Large intestine (tissue), 12 donors: ENCODE results near the gene ZNF581. TPM values are rescaled to one million over a fixed set of nuclear protein-coding genes. Genes with fewer than 3 reads are reported as not detected.

Experiments
- DNase-seq, 2 donors: peaks; one replicate each; pipeline versions ENCODE4 v3.0.0 to v3.0.0-alpha.2; 2013
- H3K27ac ChIP-seq: one replicate; pipeline ENCODE4 v1.5.1; 2013; ENCODE audit warnings: low read length
- H3K27me3 ChIP-seq: 2 replicates; pipeline ENCODE4 v1.6.1; 2013; ENCODE audit warnings: low read length; ENCODE audit not compliant: control insufficient read depth, insufficient read depth
- H3K36me3 ChIP-seq: 2 replicates; pipeline ENCODE4 v1.6.1; 2013; ENCODE audit warnings: low read length; ENCODE audit not compliant: control insufficient read depth, insufficient read depth
- H3K4me1 ChIP-seq: one replicate; pipeline ENCODE4 v1.6.1; 2013; ENCODE audit warnings: low read length; ENCODE audit not compliant: control insufficient read depth, insufficient read depth
- H3K4me3 ChIP-seq: one replicate; pipeline ENCODE4 v1.5.1; 2013; ENCODE audit warnings: low read length
- H3K9me3 ChIP-seq: one replicate; pipeline ENCODE4 v1.6.1; 2013; ENCODE audit warnings: mild to moderate bottlenecking, low read depth, low read length, moderate library complexity; ENCODE audit not compliant: control insufficient read depth
- WGBS: methylation state at CpG from one replicate; pipeline ENCODE4 v1.1.5; 2013; ENCODE audit warnings: low lambda C conversion rate; ENCODE audit not compliant: insufficient coverage; 5-methylcytosine and 5-hydroxymethylcytosine counted together
- long read RNA-seq, 11 donors: transcript quantifications; one replicate each; lab custom pipeline, GENCODE V29; 2026
- polyA plus RNA-seq: library from polyadenylated mRNA; unstranded; fragments of 120-200 nt; gene quantifications from one replicate; pipeline ENCODE4 v1.2.1, GENCODE V29; 2013

The ZNF581 gene, protein sequence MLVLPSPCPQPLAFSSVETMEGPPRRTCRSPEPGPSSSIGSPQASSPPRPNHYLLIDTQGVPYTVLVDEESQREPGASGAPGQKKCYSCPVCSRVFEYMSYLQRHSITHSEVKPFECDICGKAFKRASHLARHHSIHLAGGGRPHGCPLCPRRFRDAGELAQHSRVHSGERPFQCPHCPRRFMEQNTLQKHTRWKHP
- polyA plus RNA-seq: 29.1 TPM
- long read RNA-seq, donor 1, transcript ZNF581-201 (2 exons, 1,298 nt): major isoform, 6 of 11 reads
- long read RNA-seq, donor 1, partial matches to known transcripts: 5 of 11 reads
- long read RNA-seq, donor 1, other reads (novel, unspliced or antisense): 0 of 11 reads
- long read RNA-seq, donor 2, transcript ZNF581-201 (2 exons, 1,298 nt): major isoform, 17 of 18 reads
- long read RNA-seq, donor 2, partial matches to known transcripts: 0 of 18 reads
- long read RNA-seq, donor 2, other reads (novel, unspliced or antisense): 0 of 18 reads
- long read RNA-seq, donor 3, transcript ZNF581-201 (2 exons, 1,298 nt): major isoform, 33 of 35 reads
- long read RNA-seq, donor 3, partial matches to known transcripts: 0 of 35 reads
- long read RNA-seq, donor 3, other reads (novel, unspliced or antisense): 0 of 35 reads
- long read RNA-seq, donor 4, transcript ZNF581-201 (2 exons, 1,298 nt): major isoform, 5 of 5 reads
- long read RNA-seq, donor 4, partial matches to known transcripts: 0 of 5 reads
- long read RNA-seq, donor 4, other reads (novel, unspliced or antisense): 0 of 5 reads
- long read RNA-seq, donor 5, transcript ZNF581-201 (2 exons, 1,298 nt): major isoform, 11 of 12 reads
- long read RNA-seq, donor 5, partial matches to known transcripts: 0 of 12 reads
- long read RNA-seq, donor 5, other reads (novel, unspliced or antisense): 0 of 12 reads
- long read RNA-seq, donor 6, transcript ZNF581-201 (2 exons, 1,298 nt): major isoform, 21 of 21 reads
- long read RNA-seq, donor 6, partial matches to known transcripts: 0 of 21 reads
- long read RNA-seq, donor 6, other reads (novel, unspliced or antisense): 0 of 21 reads
- long read RNA-seq, donor 7, transcript ZNF581-201 (2 exons, 1,298 nt): major isoform, 5 of 5 reads
- long read RNA-seq, donor 7, partial matches to known transcripts: 0 of 5 reads
- long read RNA-seq, donor 7, other reads (novel, unspliced or antisense): 0 of 5 reads
- long read RNA-seq, donor 8, transcript ZNF581-201 (2 exons, 1,298 nt): major isoform, 22 of 24 reads
- long read RNA-seq, donor 8, partial matches to known transcripts: 0 of 24 reads
- long read RNA-seq, donor 8, other reads (novel, unspliced or antisense): 0 of 24 reads
- long read RNA-seq, donor 9, transcript ZNF581-201 (2 exons, 1,298 nt): major isoform, 18 of 26 reads
- long read RNA-seq, donor 9, partial matches to known transcripts: 8 of 26 reads
- long read RNA-seq, donor 9, other reads (novel, unspliced or antisense): 0 of 26 reads
- long read RNA-seq, donor 10, transcript ZNF581-201 (2 exons, 1,298 nt): major isoform, 26 of 27 reads
- long read RNA-seq, donor 10, partial matches to known transcripts: 0 of 27 reads
- long read RNA-seq, donor 10, other reads (novel, unspliced or antisense): 0 of 27 reads
- long read RNA-seq, donor 11, transcript ZNF581-201 (2 exons, 1,298 nt): major isoform, 17 of 18 reads
- long read RNA-seq, donor 11, partial matches to known transcripts: 0 of 18 reads
- long read RNA-seq, donor 11, other reads (novel, unspliced or antisense): 0 of 18 reads

DNA sequence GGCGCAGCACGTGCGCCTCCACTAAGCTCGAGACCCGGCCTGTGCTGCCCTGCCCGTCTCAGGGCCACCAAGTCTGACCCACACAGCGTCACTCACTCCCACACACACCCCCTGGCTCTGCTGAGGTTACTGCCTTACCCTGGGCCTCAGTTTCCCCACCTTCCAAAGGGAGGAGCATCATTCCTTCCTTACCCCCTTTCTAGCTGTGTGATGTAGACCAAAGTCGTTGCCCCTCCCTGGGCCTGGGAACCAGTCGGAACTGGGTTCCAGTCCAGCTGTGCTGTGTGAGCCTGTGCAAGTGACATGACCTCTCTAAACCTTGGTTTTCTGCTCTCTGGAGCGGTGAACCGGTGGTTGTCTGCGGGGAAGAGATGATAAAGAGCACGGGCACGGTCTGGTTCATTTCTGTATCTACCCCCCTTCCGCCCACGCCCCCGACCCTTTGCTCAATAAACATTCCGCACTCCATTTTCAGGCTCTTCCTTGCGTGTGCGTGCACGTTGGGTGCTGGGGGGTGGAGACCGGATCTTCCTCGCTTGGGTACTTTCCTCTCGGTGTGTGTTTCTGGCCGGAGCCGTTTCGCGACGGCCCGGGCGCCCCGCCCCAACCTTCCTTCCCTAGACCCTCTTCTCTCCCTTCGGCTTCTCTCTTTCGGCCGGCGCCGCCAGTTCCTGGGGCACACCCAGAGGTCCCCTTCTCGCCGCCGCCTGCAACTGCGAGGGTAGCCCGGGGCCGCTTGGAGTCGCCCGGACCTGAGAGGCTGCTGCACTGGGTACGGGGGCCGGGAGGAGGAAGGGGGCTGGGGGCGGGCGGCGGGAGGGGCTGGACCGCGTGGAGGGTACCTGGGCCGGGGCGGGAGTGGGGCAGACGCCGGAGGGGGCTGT is at the start of gene ZNF581:
Gene ZNF581, plus strand, starts transcription at position 647 of the 884 bp plus-strand sequence. CDS start 923 bp downstream, outside the sequence.
- H3K36me3 ChIP-seq: peaks cover 16% of the 10 kb centered on the region
- 0% methylated on average over 1 of the region's 56 CpGs for WGBS
- H3K27ac ChIP-seq: peak within 1 kb of the TSS; percentile 68
- peak within 1 kb of the TSS; percentile 78 for H3K4me3 ChIP-seq
- peaks cover 5% of the 10 kb centered on the region for H3K9me3 ChIP-seq
- H3K27me3 ChIP-seq: no peaks in the 10 kb centered on the region
- peaks cover 21% of the 10 kb centered on the region for H3K4me1 ChIP-seq
- DNase-seq: peak; percentile 47 to 76

GRCh38 chr19:55594996-55595545 is 48.4 kb upstream of the ZNF581 start:
- no peaks in the 10 kb centered on the region for H3K27me3 ChIP-seq
- no peak for DNase-seq
- H3K36me3 ChIP-seq: peaks cover 34% of the 10 kb centered on the region
- peaks cover 4% of the 10 kb centered on the region for H3K9me3 ChIP-seq
- H3K4me1 ChIP-seq: no peaks in the 10 kb centered on the region
- no CpG with 5 or more reads among the region's 4 CpGs for WGBS
- no peak overlapping the region for H3K4me3 ChIP-seq
- H3K27ac ChIP-seq: no peak overlapping the region

GRCh38 chr19:55596304-55596703 is 47.1 kb upstream of the ZNF581 start:
- Histone ChIP-seq H3K36me3 (peaks cover 33% of the 10 kb centered on the region), H3K4me1 (peaks cover 4% of the 10 kb centered on the region)
- 100% methylated on average over 2 of the region's 3 CpGs for WGBS

DNA sequence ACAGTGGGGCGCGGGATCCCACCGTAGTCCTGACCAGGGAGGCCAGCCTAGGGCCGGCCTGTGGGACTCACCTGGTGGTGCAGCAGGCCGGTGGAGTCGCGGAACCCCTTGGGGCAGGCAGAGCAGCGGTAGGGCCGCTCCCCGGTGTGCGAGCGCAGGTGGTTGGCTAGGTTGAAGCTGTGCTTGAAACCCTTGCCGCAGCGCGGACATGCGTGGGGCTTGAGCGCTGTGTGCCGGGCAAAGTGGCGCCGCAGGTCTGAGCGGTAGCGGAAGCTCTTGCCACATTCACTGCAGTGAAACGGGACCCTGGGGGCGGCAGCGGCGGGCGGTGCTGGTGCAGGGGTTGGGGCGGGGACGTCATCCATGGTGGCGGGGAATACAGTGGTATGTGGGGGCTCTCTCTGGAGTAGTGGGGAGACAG is 45.9 kb upstream of the ZNF581 start:
- Histone ChIP-seq H3K4me1 (peaks cover 4% of the 10 kb centered on the region), H3K27me3 (no peaks in the 10 kb centered on the region), H3K36me3 (peaks cover 26% of the 10 kb centered on the region), H3K9me3 (peaks cover 7% of the 10 kb centered on the region), H3K4me3 (no peak overlapping the region), H3K27ac (no peak overlapping the region)
- WGBS: no CpG with 5 or more reads among the region's 30 CpGs
- no peak for DNase-seq

More at GRCh38 chr19:55596304-55596703, 47.1 kb upstream of the ZNF581 start:
- no peaks in the 10 kb centered on the region for H3K27me3 ChIP-seq
- no peak overlapping the region for H3K4me3 ChIP-seq
- H3K27ac ChIP-seq: no peak overlapping the region
- no peak for DNase-seq
- peaks cover 4% of the 10 kb centered on the region for H3K9me3 ChIP-seq

DNA sequence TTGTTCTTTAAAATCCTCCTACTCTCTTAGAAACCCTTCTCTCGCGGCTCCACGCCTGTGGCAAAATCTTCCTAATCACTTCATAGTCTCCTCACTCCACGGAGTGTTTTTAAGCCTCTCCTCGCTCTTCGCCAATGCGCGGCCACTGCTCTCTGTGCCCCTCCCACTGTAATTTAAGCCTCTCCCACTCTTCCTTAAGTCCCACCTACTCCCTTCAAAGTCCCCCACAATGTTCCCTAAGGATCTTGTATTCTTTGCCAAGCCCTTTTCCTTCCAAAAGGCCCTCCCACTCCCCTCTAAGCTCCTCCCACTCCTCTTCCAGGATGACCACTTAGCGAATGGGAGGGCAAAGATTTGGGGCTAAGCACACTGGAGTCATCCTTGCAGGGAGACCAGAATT is 45.4 kb upstream of the ZNF581 start:
- Histone ChIP-seq H3K4me1 (peaks cover 4% of the 10 kb centered on the region), H3K4me3 (no peak overlapping the region), H3K27ac (no peak overlapping the region), H3K36me3 (peaks cover 26% of the 10 kb centered on the region), H3K27me3 (no peaks in the 10 kb centered on the region), H3K9me3 (peaks cover 7% of the 10 kb centered on the region)
- WGBS: 87% methylated on average over 5 of the region's 9 CpGs
- DNase-seq: no peak

DNA sequence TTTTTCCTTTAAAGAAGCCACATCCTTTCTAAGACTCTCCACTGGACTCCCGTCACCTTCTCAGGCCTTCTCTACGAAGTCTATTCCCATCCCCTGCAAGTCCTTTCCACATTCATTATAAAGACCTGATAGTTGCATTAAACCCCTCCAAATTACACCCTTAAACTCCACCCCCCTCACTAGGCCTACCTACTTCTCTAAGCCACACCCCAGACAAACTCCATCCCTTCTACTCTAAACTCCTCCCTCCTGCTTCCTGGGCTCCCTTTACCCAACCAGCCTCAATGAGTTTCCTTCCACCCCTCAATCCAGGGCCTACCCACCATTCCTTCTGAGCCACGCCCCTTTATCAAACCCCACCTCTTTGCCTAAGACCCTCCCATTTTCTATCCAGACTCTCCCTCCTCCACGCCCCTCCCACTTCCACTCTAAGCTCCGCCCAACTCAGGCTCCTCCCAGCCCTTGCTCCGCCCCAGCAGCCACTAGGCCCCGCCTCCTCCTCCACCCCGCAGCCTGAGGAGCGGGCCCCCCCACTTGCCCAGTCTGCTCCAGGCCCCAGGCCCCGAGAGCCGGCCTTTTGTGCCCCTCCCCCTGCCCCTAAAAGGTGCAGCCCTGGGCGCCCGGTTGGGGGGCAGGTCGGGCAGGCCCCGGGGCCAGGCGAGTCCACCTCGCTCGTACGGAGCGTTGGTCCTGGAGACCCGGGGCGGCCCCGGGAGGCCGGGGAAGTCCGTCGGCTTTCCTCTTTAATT is 44.6 kb upstream of the ZNF581 start:
- H3K9me3 ChIP-seq: peaks cover 7% of the 10 kb centered on the region
- peaks cover 21% of the 10 kb centered on the region for H3K36me3 ChIP-seq
- WGBS: 33% methylated on average over 3 of the region's 26 CpGs
- H3K27me3 ChIP-seq: no peaks in the 10 kb centered on the region
- H3K4me1 ChIP-seq: peaks cover 4% of the 10 kb centered on the region
- H3K4me3 ChIP-seq: peak overlapping the region; percentile 74
- peak; percentile 90 to 94 for DNase-seq
- peak overlapping the region; percentile 91 for H3K27ac ChIP-seq

- peaks cover 7% of the 10 kb centered on the region for H3K9me3 ChIP-seq
- 0% methylated on average over 6 of the region's 23 CpGs for WGBS
- peaks cover 20% of the 10 kb centered on the region for H3K36me3 ChIP-seq
- peak; percentile 99 to 100 for DNase-seq
- no peaks in the 10 kb centered on the region for H3K27me3 ChIP-seq
- peak within 1 kb of the TSS; percentile 91 for H3K27ac ChIP-seq
- peak within 1 kb of the TSS; percentile 74 for H3K4me3 ChIP-seq
- H3K4me1 ChIP-seq: peaks cover 5% of the 10 kb centered on the region
Measured at GRCh38 chr19:55599468-55599841, 44.0 kb upstream of the ZNF581 start, which contains the start of gene FIZ1. FIZ1 (minus strand) TSS chr19:55599517; CDS start chr19:55597865, 1,652 bp downstream.
